IPS-18c (cell line): ENCODE measurements around the gene ADGRL3.
"Not testable (repeated sequence)": the region's sequence is repeated elsewhere in the genome, so short reads cannot be mapped to it uniquely, and the experiment has no call there.

Experiments used
- H3K4me3 ChIP-seq: 2 replicates; pipeline ENCODE4 v1.7.0; 2013; ENCODE audit warnings: low read depth, mild to moderate bottlenecking, low read length, moderate library complexity; ENCODE audit not compliant: insufficient read depth
- H3K9me3 ChIP-seq: one replicate; pipeline ENCODE4 v1.6.1; 2013; ENCODE audit warnings: mild to moderate bottlenecking, low read length, moderate library complexity; ENCODE audit not compliant: control insufficient read depth, insufficient read depth

Gene ADGRL3

GRCh38 chr4:61300266-61300844 is 100.2 kb downstream of the ADGRL3 start:
- H3K9me3 ChIP-seq: no peaks in the 10 kb centered on the region

GRCh38 chr4:61301271-61301670 is 101.1 kb downstream of the ADGRL3 start:
- no peak overlapping the region for H3K4me3 ChIP-seq
- no peaks in the 10 kb centered on the region for H3K9me3 ChIP-seq

More at GRCh38 chr4:61300266-61300844, 100.2 kb downstream of the ADGRL3 start:
- H3K4me3 ChIP-seq: no peak overlapping the region

- no peak overlapping the region for H3K4me3 ChIP-seq
Measured at GRCh38 chr4:61308033-61308432, 107.9 kb downstream of the ADGRL3 start.

GRCh38 chr4:61309616-61310015 is 109.5 kb downstream of the ADGRL3 start:
- Histone ChIP-seq H3K4me3 (no peak overlapping the region), H3K9me3 (no peaks in the 10 kb centered on the region)

More at GRCh38 chr4:61308033-61308432, 107.9 kb downstream of the ADGRL3 start:
- no peaks in the 10 kb centered on the region for H3K9me3 ChIP-seq

GRCh38 chr4:61312526-61312925 is 112.4 kb downstream of the ADGRL3 start:
- no peak overlapping the region for H3K4me3 ChIP-seq
- H3K9me3 ChIP-seq: no peaks in the 10 kb centered on the region

DNA sequence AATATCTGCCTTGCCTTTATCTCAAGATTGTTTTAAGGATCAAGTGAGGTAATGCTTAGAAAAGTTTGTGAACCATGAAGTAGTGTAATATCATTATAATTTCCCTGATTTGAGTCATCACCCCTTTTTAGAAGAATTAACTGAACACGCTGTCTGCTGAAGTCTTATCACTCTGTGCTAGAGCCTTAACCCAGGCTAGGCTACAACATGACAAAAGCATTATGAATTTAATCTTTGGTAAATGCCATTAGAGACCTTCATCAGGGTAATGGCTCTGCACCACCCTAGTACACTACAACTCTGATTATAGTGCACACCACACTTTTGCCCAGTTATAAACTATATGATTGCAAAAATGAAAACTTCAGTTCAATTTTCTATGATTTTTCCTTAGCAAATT is 118.3 kb downstream of the ADGRL3 start:
- no peak overlapping the region for H3K4me3 ChIP-seq
- H3K9me3 ChIP-seq: no peaks in the 10 kb centered on the region

DNA sequence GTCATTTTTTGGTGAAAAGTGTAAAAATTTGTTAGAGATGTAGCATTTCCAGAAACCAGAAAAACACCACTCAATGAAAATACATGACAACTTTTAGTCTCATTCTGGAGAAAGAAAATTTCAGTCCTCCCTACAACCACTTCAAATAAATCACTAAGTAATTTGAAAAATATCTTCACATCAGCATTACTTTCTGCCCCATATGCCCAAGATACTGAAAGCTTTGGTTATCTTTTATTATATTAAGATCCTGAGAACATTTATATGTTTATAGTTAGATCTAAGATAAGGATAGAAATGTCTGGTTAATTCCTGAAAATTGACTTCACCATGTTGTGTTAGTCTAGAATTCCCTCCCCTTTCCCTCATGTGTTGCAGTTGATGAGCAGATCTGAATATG is 119.0 kb downstream of the ADGRL3 start:
- H3K4me3 ChIP-seq: no peak overlapping the region
- no peaks in the 10 kb centered on the region for H3K9me3 ChIP-seq

DNA sequence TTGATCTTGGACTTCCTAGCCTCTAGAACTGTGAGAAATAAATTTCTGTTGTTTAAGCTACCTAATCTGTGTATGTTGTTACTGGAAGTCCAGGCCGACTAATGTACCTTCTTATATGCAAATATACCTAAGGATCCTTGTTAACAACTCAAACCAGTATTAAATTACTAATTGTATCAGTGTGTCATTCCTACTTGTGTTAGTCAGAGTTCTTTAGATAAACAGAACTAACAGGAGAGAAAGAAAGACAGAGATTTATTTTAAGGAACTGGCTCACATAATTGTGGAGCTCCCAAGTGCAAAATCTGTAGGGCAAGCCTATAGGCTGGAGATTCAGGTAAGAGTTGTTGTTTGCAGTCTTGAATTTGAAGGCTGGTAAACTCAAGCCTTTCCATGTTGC is 120.0 kb downstream of the ADGRL3 start:
- no peaks in the 10 kb centered on the region for H3K9me3 ChIP-seq
- H3K4me3 ChIP-seq: no peak overlapping the region

- Histone ChIP-seq H3K9me3 (no peaks in the 10 kb centered on the region), H3K4me3 (no peak overlapping the region)
Measured at GRCh38 chr4:61320631-61321030, 120.5 kb downstream of the ADGRL3 start.

GRCh38 chr4:61332693-61333092 is 132.6 kb downstream of the ADGRL3 start:
- no peak overlapping the region for H3K4me3 ChIP-seq
- H3K9me3 ChIP-seq: no peaks in the 10 kb centered on the region

DNA sequence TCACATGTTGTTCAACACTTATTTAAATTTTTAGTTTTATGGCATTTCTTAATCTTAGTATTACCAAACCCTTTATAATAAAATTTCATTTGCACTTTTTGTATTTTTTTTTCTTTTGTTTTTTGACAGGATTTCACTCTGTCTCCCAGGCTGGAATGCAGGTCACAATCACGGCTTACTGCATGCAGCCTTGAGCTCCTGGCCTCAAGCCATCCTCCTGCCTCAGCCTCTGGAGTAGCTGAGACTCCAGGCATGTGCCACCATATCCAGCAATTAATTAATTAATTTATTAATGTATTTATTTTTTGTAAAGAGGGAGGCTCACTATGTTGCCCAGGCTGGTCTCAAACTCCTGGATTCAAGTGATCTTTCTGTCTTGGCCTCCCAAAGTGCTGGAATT is 133.4 kb downstream of the ADGRL3 start:
- Histone ChIP-seq H3K9me3 (no peaks in the 10 kb centered on the region), H3K4me3 (no peak overlapping the region)

DNA sequence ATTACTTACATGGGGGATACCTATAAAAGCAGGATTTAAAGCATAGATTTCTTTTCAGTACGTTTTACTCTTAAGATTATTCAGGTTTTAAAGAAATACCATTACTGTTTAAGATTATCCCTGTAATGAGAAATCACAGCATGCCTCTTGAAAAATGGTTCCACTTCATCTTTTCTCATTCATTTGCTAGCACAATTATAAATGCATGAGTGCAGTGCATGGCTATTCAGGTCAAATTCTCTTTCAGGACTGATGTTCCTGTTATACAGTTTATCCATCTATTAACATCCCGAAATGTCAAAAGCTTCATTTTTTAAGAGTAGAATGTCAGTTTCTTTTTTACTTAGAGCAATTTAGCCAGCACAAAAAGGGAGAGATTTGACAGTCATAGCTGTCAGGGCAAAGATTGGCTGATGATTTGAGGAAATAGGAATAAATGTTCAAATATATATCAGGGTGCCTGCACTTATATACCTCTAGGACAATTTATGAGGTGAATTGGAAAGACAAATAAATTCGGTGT is 135.2 kb downstream of the ADGRL3 start:
- H3K4me3 ChIP-seq: no peak overlapping the region
- H3K9me3 ChIP-seq: no peaks in the 10 kb centered on the region

DNA sequence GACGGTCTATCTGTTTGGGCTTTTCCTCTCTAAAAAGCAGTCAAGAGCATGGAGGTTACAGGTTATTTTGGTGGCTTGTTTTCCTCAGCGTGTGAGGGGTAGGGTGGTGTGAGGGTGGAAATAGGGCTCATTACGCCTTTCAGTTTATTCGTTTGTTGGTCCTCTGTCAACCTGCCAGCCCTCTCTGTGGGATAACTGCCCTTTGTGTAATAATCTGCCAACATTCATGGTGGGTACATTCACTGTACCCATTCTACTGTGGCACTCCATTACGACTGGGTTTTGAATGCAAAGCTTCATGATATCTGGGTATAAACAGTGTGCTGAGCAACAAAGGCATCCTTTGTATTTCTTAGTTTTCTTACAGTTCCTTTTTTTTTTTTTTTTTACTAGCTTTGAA is 136.4 kb downstream of the ADGRL3 start:
- Histone ChIP-seq H3K9me3 (no peaks in the 10 kb centered on the region), H3K4me3 (no peak overlapping the region)

- Histone ChIP-seq H3K4me3 (no peak overlapping the region), H3K9me3 (no peaks in the 10 kb centered on the region)
Measured at GRCh38 chr4:61336916-61337315, 136.8 kb downstream of the ADGRL3 start.

DNA sequence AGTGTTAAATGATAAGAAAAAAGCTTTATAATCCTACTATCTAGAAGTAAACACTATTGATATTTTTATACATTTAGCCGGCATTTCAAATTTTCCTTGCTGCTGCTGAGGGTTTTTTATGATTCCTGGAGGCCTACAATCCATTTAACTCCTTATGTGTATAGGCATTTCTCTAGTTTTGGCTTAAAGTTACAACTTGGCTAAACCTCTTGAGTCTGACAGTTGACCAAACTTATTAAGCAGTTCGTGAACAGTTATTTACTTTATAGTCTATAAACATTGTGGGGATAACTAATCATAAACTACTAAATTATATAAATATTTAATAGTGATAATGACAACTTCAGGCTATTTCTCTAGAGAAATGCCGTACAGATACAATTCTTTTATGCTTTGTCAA is 141.9 kb downstream of the ADGRL3 start:
- Histone ChIP-seq H3K4me3 (no peak overlapping the region), H3K9me3 (no peaks in the 10 kb centered on the region)

GRCh38 chr4:61350932-61351331 is 150.8 kb downstream of the ADGRL3 start:
- no peak overlapping the region for H3K4me3 ChIP-seq
- H3K9me3 ChIP-seq: no peaks in the 10 kb centered on the region

- Histone ChIP-seq H3K9me3 (no peaks in the 10 kb centered on the region), H3K4me3 (no peak overlapping the region)
Measured at GRCh38 chr4:61356696-61357095, 156.6 kb downstream of the ADGRL3 start.

DNA sequence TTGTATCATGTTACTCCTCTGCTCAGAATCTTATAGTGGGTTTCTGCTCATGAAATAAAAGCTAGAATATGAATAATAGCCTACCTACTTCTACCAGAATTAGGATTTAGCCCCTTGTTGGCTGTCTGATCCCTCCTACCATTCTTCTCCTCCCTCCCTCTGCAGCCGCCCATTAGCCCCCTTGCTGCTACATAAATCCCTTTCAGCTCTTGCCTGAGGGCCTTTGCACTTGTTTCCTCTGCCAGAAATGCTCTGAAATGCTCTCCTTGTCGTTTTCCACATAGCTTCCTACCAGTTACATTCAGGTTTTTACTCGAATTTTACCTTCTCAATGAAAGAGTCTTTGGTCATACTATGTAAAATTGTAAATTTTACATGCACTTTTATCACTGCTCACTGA is 159.2 kb downstream of the ADGRL3 start:
- Histone ChIP-seq H3K9me3 (no peaks in the 10 kb centered on the region), H3K4me3 (no peak overlapping the region)

DNA sequence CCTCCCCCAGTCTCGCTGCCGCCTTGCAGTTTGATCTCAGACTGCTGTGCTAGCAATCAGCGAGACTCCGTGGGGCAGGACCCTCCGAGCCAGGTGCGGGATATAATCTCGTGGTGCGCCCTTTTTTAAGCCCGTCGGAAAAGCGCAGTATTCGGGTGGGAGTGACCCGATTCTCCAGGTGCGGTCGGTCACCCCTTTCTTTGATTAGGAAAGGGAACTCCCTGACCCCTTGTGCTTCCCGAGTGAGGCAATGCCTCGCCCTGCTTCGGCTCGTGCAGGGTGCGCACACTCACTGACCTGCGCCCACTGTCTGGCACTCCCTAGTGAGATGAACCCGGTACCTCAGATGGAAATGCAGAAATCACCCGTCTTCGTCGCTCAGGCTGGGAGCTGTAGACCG is 172.7 kb downstream of the ADGRL3 start:
- H3K4me3 ChIP-seq, H3K9me3 ChIP-seq: not testable (repeated sequence)
